ENCODE results near the gene SLC27A5. TPM values are rescaled to one million over a fixed set of nuclear protein-coding genes. Genes with fewer than 3 reads are reported as not detected.

The SLC27A5 gene
- polyA plus RNA-seq, 1 of the 3 experiments (the other 2 are of a cell fraction), result 57.3 TPM

DNA sequence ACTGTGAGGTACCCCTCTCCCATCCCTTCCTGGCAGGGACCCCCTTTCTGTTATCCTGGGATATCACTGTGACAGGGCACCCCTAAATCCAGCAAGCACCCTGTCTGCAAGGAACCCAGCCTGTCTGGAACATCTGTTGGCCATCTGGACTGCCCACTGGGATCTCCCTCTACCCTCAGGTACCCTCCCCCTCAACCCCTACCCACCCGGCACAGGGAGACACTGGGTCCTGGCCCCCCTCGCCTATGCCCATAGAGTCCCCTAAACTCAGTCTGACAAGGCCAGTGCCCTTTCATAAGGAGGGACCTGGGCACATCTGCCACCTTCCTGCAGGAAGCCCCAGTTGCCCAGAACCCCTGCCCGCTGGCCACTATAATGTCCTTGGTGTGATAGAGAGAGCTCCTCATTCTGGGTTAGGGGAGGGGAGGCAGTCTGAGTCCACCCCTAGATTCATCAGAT, 2.8 kb upstream of the SLC27A5 start:
- Histone ChIP-seq H2AFZ (ENCODE audit: low read depth) (no peak overlapping the region), H3K27me3 (ENCODE audit: insufficient read depth) (no peaks in the 10 kb centered on the region), H3K79me2 (ENCODE audit: insufficient read depth) (peaks cover 57% of the 10 kb centered on the region), H3K27ac (ENCODE audit: low read depth in 2 of 2, low read length in 1 of 2) (peak overlapping the region in 1 of 2 experiments; percentile 85; a peak in 2 of 4 replicates), H3K36me3 (replicated peaks in 1 of 2; ENCODE audit: control insufficient read depth in 1 of 2, insufficient read depth in 2 of 2, low read length in 1 of 2) (peaks cover 9 to 28% of the 10 kb centered on the region in 2 experiments), H3K9me3 (no peaks in the 10 kb centered on the region), H3F3A (replicated peaks; ENCODE audit: insufficient read depth) (peaks cover 14% of the 10 kb centered on the region), H3K9me2 (no peaks in the 10 kb centered on the region), H3K4me1 (ENCODE audit: control insufficient read depth in 1 of 2, insufficient read depth in 2 of 2, low read depth in 1 of 2, low read length in 1 of 2) (peaks cover 0 to 34% of the 10 kb centered on the region in 2 experiments; a peak in 1 of 4 replicates), H3K4me3 (ENCODE audit: low read depth in 2 of 2, low read length in 1 of 2) (peak overlapping the region in 1 of 2 experiments; percentile 47; a peak in 2 of 4 replicates), H4K20me1 (ENCODE audit: insufficient read depth) (no peaks in the 10 kb centered on the region; the same call in 1 of the 2 replicates), H3K9ac (no peak overlapping the region), H3K4me2 (peak overlapping the region; percentile 66)
- 31% methylated on average over 2 of the region's 3 CpGs for WGBS (ENCODE audit: low lambda C conversion rate)
- DNase-seq, result peak; percentile 66
- ChIA-PET POLR2A (interaction anchor here (1.2 to 1.9 kb wide), 4 partner anchors 29 to 45 kb away, joined by 3 to 10 read pairs (median 5); partner anchors contain the start of genes CHMP2A and TRIM28), CTCF (interaction anchor here (0.6 to 2.4 kb wide), 11 partner anchors 11 to 1151 kb away, joined by 3 to 23 read pairs (median 4); partner anchors contain the start of genes CHMP2A, TRAPPC2B, TRIM28 and ZNF547)
- TF ChIP-seq RXRA (IDR thresholded peaks at IDR 0.05; ENCODE audit: borderline replicate concordance, low read depth) (no peak), TEAD4 (IDR thresholded peaks at IDR 0.05; ENCODE audit: borderline replicate concordance, insufficient read depth) (no peak), FOXJ3 (CRISPR knock-in tag; IDR thresholded peaks at IDR 0.05) (no peak), POLR2AphosphoS5 (IDR thresholded peaks at IDR 0.05; ENCODE audit: low read depth, low read length) (no peak), NFIC (IDR thresholded peaks at IDR 0.05; ENCODE audit: borderline replicate concordance) (no peak), RAD21 (IDR thresholded peaks at IDR 0.05; ENCODE audit: low read length) (no peak), ELF1 (IDR thresholded peaks at IDR 0.05) (no peak), FOSL2 (IDR thresholded peaks at IDR 0.05; ENCODE audit: borderline replicate concordance, low read depth) (no peak), EP300 (IDR thresholded peaks at IDR 0.05; ENCODE audit: borderline replicate concordance in 1 of 2, low read depth in 1 of 2, low read length in 1 of 2) (no peak), SIN3A (IDR thresholded peaks at IDR 0.05; ENCODE audit: borderline replicate concordance, low read depth, low read length) (no peak), GABPA (IDR thresholded peaks at IDR 0.05; ENCODE audit: low read depth) (no peak), TAF1 (IDR thresholded peaks at IDR 0.05; ENCODE audit: borderline replicate concordance, low read depth, low read length) (no peak), EZH2phosphoT487 (IDR thresholded peaks at IDR 0.05; ENCODE audit: borderline replicate concordance, low read depth) (no peak), FOXM1 (IDR thresholded peaks at IDR 0.05; ENCODE audit: low read depth) (no peak)
- TF ChIP-seq, protein P1, sequence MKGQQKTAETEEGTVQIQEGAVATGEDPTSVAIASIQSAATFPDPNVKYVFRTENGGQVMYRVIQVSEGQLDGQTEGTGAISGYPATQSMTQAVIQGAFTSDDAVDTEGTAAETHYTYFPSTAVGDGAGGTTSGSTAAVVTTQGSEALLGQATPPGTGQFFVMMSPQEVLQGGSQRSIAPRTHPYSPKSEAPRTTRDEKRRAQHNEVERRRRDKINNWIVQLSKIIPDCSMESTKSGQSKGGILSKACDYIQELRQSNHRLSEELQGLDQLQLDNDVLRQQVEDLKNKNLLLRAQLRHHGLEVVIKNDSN (IDR thresholded peaks at IDR 0.05; ENCODE audit: borderline replicate concordance, low read depth), result no peak
- TF ChIP-seq, protein P2, sequence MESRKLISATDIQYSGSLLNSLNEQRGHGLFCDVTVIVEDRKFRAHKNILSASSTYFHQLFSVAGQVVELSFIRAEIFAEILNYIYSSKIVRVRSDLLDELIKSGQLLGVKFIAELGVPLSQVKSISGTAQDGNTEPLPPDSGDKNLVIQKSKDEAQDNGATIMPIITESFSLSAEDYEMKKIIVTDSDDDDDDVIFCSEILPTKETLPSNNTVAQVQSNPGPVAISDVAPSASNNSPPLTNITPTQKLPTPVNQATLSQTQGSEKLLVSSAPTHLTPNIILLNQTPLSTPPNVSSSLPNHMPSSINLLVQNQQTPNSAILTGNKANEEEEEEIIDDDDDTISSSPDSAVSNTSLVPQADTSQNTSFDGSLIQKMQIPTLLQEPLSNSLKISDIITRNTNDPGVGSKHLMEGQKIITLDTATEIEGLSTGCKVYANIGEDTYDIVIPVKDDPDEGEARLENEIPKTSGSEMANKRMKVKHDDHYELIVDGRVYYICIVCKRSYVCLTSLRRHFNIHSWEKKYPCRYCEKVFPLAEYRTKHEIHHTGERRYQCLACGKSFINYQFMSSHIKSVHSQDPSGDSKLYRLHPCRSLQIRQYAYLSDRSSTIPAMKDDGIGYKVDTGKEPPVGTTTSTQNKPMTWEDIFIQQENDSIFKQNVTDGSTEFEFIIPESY (IDR thresholded peaks at IDR 0.05; ENCODE audit: borderline replicate concordance, low read depth), result no peak

Data from SK-N-SH (cell line).